K562 (cell line): ENCODE data around the gene TTC27. TPM values are rescaled to one million over a fixed set of nuclear protein-coding genes. Genes with fewer than 3 reads are reported as not detected.

Experiments used
- ATAC-seq: fragments of 200-7000 bp; cut with Tn5 transposase; 3 replicates; pipeline ENCODE4 v1.9.1; 2020; ENCODE audit warnings: moderate library complexity
- BruUV-seq: library from RNA; stranded (reverse); fragments of 400-500 nt; replicated peaks from 2 replicates; lab custom pipeline; 2021; lab: Mats Ljungman, UMichigan
- CTCF ChIA-PET: fragments of 300-600 bp; formaldehyde crosslinking; extraction: SDS; loops from one replicate; lab custom pipeline; 2021; ENCODE audit warnings: low intra/inter-chr PET ratio; lab: Yijun Ruan, JAX
- POLR2A ChIA-PET: fragments of 300-600, 350-650 bp; sonication (Branson Sonifier 250); formaldehyde crosslinking; extraction: SDS; loops from one replicate; lab custom pipeline; 2021; ENCODE audit warnings: antibody characterized with exemption, inconsistent platforms; lab: Yijun Ruan, JAX
- DNase-seq, 4 experiments: peaks; one replicate each; pipeline versions ENCODE4 v3.0.0 to v3.0.0-alpha.2; 2011 to 2018; ENCODE audit warnings: low spot score in 3 of 4, mixed read lengths in 3 of 4; ENCODE audit errors: extremely low read depth in 1 of 4
- FAIRE-seq: peaks from 2 replicates; lab custom pipeline; 2011; peaks lifted over from hg19 to GRCh38; lab: Jason Lieb, UNC
- H2AFZ ChIP-seq: 2 replicates; pipeline ENCODE4 v1.6.0; 2011; ENCODE audit warnings: low read depth, low read length, control low read depth, inconsistent platforms
- H3K27ac ChIP-seq: fragments of 200-600 bp; 3 replicates; pipeline ENCODE4 v1.8.0; 2011; ENCODE audit warnings: low read depth, mild to moderate bottlenecking, control low read depth, inconsistent platforms, low read length, moderate library complexity, mixed read lengths; ENCODE audit errors: extremely low read depth
- H3K27me3 ChIP-seq, 2 experiments: fragments of 300-600 bp in 1 of 2; 2 replicates in 1 of 2; 3 replicates in 1 of 2; pipeline versions ENCODE4 v1.6.0 to v1.8.0; 2011; ENCODE audit warnings: inconsistent platforms in 2 of 2, low read length in 2 of 2, mild to moderate bottlenecking in 1 of 2, mixed read lengths in 1 of 2, moderate library complexity in 1 of 2; ENCODE audit not compliant: control insufficient read depth in 2 of 2, insufficient read depth in 2 of 2
- H3K36me3 ChIP-seq: fragments of 300-600 bp; 3 replicates; pipeline ENCODE4 v1.8.0; 2011; ENCODE audit warnings: mild to moderate bottlenecking, low read length, inconsistent platforms; ENCODE audit not compliant: control insufficient read depth, insufficient read depth
- H3K4me1 ChIP-seq, 2 experiments: fragments of 200-600 bp in 1 of 2; replicated peaks in 1 of 2; 2 replicates in 1 of 2; 3 replicates in 1 of 2; pipeline versions ENCODE4 v1.5.1 to v1.8.0; 2011; ENCODE audit warnings: inconsistent platforms in 2 of 2, low read length in 2 of 2, mild to moderate bottlenecking in 1 of 2, mixed read lengths in 1 of 2, moderate library complexity in 1 of 2; ENCODE audit not compliant: control insufficient read depth in 2 of 2, insufficient read depth in 2 of 2
- H3K4me2 ChIP-seq: 2 replicates; pipeline ENCODE4 v1.6.1; 2011; ENCODE audit warnings: low read length, control low read depth, inconsistent platforms, mixed read lengths; ENCODE audit not compliant: insufficient read depth
- H3K4me3 ChIP-seq: fragments of 200-600 bp; sonication (generic), shearing (Covaris generic); 2 replicates; pipeline ENCODE4 v1.5.1; 2016; ENCODE audit warnings: control low read depth, inconsistent platforms
- H3K79me2 ChIP-seq: fragments of 200-600 bp; 3 replicates; pipeline ENCODE4 v1.8.0; 2011; ENCODE audit warnings: low read length, inconsistent platforms; ENCODE audit not compliant: control insufficient read depth, insufficient read depth
- H3K9ac ChIP-seq, 2 experiments: 2 replicates each; pipeline versions ENCODE4 v1.6.0 to v1.6.1; 2011; ENCODE audit warnings: low read depth in 2 of 2, low read length in 2 of 2, control low read depth in 1 of 2, inconsistent platforms in 1 of 2, mild to moderate bottlenecking in 1 of 2, mixed read lengths in 1 of 2; ENCODE audit not compliant: insufficient read depth in 1 of 2
- H3K9me1 ChIP-seq: one replicate; pipeline ENCODE4 v1.6.0; 2011; ENCODE audit warnings: inconsistent platforms, mild to moderate bottlenecking, low read length, moderate library complexity; ENCODE audit not compliant: control insufficient read depth, insufficient read depth
- H3K9me3 ChIP-seq: replicated peaks from 2 replicates; pipeline ENCODE4 v1.5.1; 2011; ENCODE audit warnings: low read depth, low read length, inconsistent platforms; ENCODE audit not compliant: control insufficient read depth, insufficient read depth
- H4K20me1 ChIP-seq: replicated peaks from 2 replicates; pipeline ENCODE4 v1.6.1; 2011; ENCODE audit warnings: low read length, inconsistent platforms, mixed read lengths; ENCODE audit not compliant: control insufficient read depth, insufficient read depth
- CAMTA2 ChIP-seq: fragments of 250-450 bp; sonication (Bioruptor Pico); conservative IDR thresholded peaks from 2 replicates; pipeline ENCODE4 v1.5.1; 2022
- CBFB ChIP-seq: sonication (generic); formaldehyde crosslinking; IDR thresholded peaks from 2 replicates; pipeline ENCODE4 v1.4.0; 2020; ENCODE audit warnings: mild to moderate bottlenecking, missing genetic modification reagents
- CTCF ChIP-seq, 3 experiments: IDR thresholded peaks in 2 of 3; conservative IDR thresholded peaks in 1 of 3; 2 replicates each; pipeline ENCODE4 v1.5.1; 2011 to 2012; ENCODE audit warnings: low read length in 3 of 3, mild to moderate bottlenecking in 3 of 3, control low read depth in 2 of 3, improper control_type of control experiment in 1 of 3, inconsistent platforms in 1 of 3, low read depth in 1 of 3, mixed read lengths in 1 of 3, moderate library complexity in 1 of 3; ENCODE audit not compliant: insufficient read depth in 2 of 3
- DIDO1 ChIP-seq: fragments of 450-650 bp; IDR thresholded peaks from 2 replicates; pipeline ENCODE4 v1.6.1; 2016; ENCODE audit warnings: low read depth, missing biosample characterization, missing genetic modification characterization
- FOXJ3 ChIP-seq: sonication (generic); formaldehyde crosslinking; IDR thresholded peaks from 2 replicates; pipeline ENCODE4 v1.4.0; 2020; ENCODE audit warnings: mild to moderate bottlenecking, missing genetic modification reagents
- HES1 ChIP-seq: fragments of 450-650 bp; IDR thresholded peaks from 2 replicates; pipeline ENCODE4 v1.6.1; 2016; ENCODE audit warnings: low read depth, mild to moderate bottlenecking, moderate library complexity
- KDM4B ChIP-seq, 2 experiments: fragments of 450-650 bp in 1 of 2; sonication (generic) in 1 of 2; IDR thresholded peaks; 2 replicates each; pipeline ENCODE4 v1.6.1; 2016 to 2017; ENCODE audit warnings: borderline replicate concordance in 2 of 2, antibody characterized with exemption in 1 of 2, low read depth in 1 of 2, mild to moderate bottlenecking in 1 of 2
- MCM5 ChIP-seq: fragments of 450-650 bp; IDR thresholded peaks from 2 replicates; pipeline ENCODE4 v1.6.1; 2016; ENCODE audit warnings: low read depth
- SMAD3 ChIP-seq: fragments of 450-650 bp; formaldehyde crosslinking; conservative IDR thresholded peaks from 2 replicates; pipeline ENCODE4 v1.4.0; 2020; ENCODE audit warnings: mild to moderate bottlenecking
- STAT5B ChIP-seq: fragments of 250-450 bp; sonication (Bioruptor Pico); IDR thresholded peaks from 2 replicates; pipeline ENCODE4 v1.8.0; 2021; ENCODE audit warnings: mild to moderate bottlenecking, inconsistent platforms
- TAF9B ChIP-seq: fragments of 450-650 bp; IDR thresholded peaks from 2 replicates; pipeline ENCODE4 v1.6.1; 2018; ENCODE audit warnings: mild to moderate bottlenecking; ENCODE audit not compliant: partially characterized antibody
- TCF7 ChIP-seq: sonication (generic); IDR thresholded peaks from 2 replicates; pipeline ENCODE4 v1.6.1; 2016; ENCODE audit warnings: antibody characterized with exemption, borderline replicate concordance
- THAP7 ChIP-seq: fragments of 250-450 bp; sonication (Bioruptor Pico); IDR thresholded peaks from 2 replicates; pipeline ENCODE4 v1.5.0; 2021
- ZFPM2 ChIP-seq: fragments of 250-450 bp; sonication (Bioruptor Pico); IDR thresholded peaks from 2 replicates; pipeline ENCODE4 v1.5.1; 2022; ENCODE audit warnings: mild to moderate bottlenecking
- ZNF121 ChIP-seq: sonication (generic); formaldehyde crosslinking; conservative IDR thresholded peaks from 2 replicates; pipeline ENCODE4 v1.8.0; 2022; ENCODE audit warnings: missing genetic modification reagents
- ZNF436 ChIP-seq: fragments of 250-450, 450-650 bp; sonication (Bioruptor Pico); formaldehyde crosslinking; IDR thresholded peaks from 2 replicates; pipeline ENCODE4 v1.7.0; 2020; ENCODE audit warnings: mild to moderate bottlenecking
- ZNF740 ChIP-seq, 3 experiments: fragments of 200-800 bp in 1 of 3; sonication (Bioruptor generic) in 1 of 3; sonication (generic) in 1 of 3; formaldehyde crosslinking in 1 of 3; IDR thresholded peaks; 2 replicates each; pipeline versions ENCODE4 v1.6.1 to v1.8.0; 2016 to 2022; ENCODE audit warnings: mild to moderate bottlenecking in 2 of 3, missing compliant biosample characterization in 2 of 3, missing genetic modification characterization in 2 of 3, missing genetic modification reagents in 1 of 3
- WGBS: fragments of 100-300 bp; shearing (Covaris generic); methylation state at CpG from one replicate; pipeline ENCODE4 v1.1.6; 2016; ENCODE audit warnings: low coverage, mixed read lengths; ENCODE audit not compliant: insufficient coverage; ENCODE audit errors: missing lambda C conversion rate; 5-methylcytosine and 5-hydroxymethylcytosine counted together
- in situ Hi-C: fragments of 300-500 bp; cut with MboI; formaldehyde crosslinking; loops from 4 replicates; pipeline ENCODE4 v1.15.0; 2018; ENCODE audit warnings: inconsistent platforms, mixed read lengths
- intact Hi-C: fragments of 100-400 bp; cut with micrococcal nuclease; formaldehyde crosslinking; loops from 2 replicates; pipeline ENCODE4 v1.14.2; 2022
- polyA plus RNA-seq, 8 experiments: library from polyadenylated mRNA; depleted of rRNA in 4 of 8; stranded (reverse) in 5 of 8; unstranded in 3 of 8; fragments of >200 nt; fragmentation: Nextera tagmentation in 2 of 8; fragmentation: Illumina TruSeq in 1 of 8; extraction: Ambion mirVana in 2 of 8; extraction: Trizol in 1 of 8; gene quantifications; 2 replicates each; pipeline versions ENCODE4 v1.2.1 to v1.2.3, GENCODE V29; 2011 to 2014; ENCODE audit warnings: inconsistent platforms in 1 of 8, missing spikeins in 1 of 8
- total RNA-seq, 7 experiments: library from RNA; depleted of rRNA in 6 of 7; stranded (reverse); fragments of >200 nt in 6 of 7; fragmentation: Illumina TruSeq in 2 of 7; extraction: Trizol in 2 of 7; gene quantifications; 2 replicates each; pipeline versions ENCODE4 v1.2.1 to v1.2.3, GENCODE V29; 2011 to 2021; ENCODE audit warnings: low replicate concordance in 1 of 7

TTC27 gene
- total and polyA plus RNA-seq, 9 of the 15 experiments (the other 6 are each of a cell fraction or from before 2014, with no cell fraction given), result 44.3 to 93.4 (median 57.3) TPM

- POLR2A ChIA-PET, result interaction anchor here (1.1 kb wide), 1 partner anchor 9 kb away, joined by 4 read pairs; no protein-coding TSS in a partner anchor
- Histone ChIP-seq H3K79me2 (no peaks in the 10 kb centered on the region), H3K36me3 (no peaks in the 10 kb centered on the region), H3K27ac (no peak overlapping the region), H3K9me3 (no peaks in the 10 kb centered on the region), H3K9ac (no peak overlapping the region), H4K20me1 (0 out of 2 replicates have a peak, but pooled peaks cover 4% of the 10 kb centered on the region), H3K4me2 (no peak overlapping the region), H3K9me1 (no peaks in the 10 kb centered on the region), H3K27me3 (no peaks in the 10 kb centered on the region; a peak in 1 of 5 replicates), H3K4me1 (peaks cover 5 to 12% of the 10 kb centered on the region in 2 experiments; a peak in 4 of 5 replicates), H2AFZ (peak overlapping the region; percentile 3; the same call in 1 of the 2 replicates), H3K4me3 (no peak overlapping the region)
- BruUV-seq, result no TSS peak
- ATAC-seq (no peak), DNase-seq (no peak), FAIRE-seq (no peak)
- in situ Hi-C loops, result no loop called here
- no peak for TF ChIP-seq STAT5B (CRISPR knock-in tag)
- TF ChIP-seq CBFB (CRISPR knock-in tag), result no peak
- TF ChIP-seq ZNF121, result no peak
- TF ChIP-seq ZFPM2 (CRISPR knock-in tag), result no peak
- no peak for TF ChIP-seq CAMTA2
- TF ChIP-seq TAF9B, result no peak
- TF ChIP-seq KDM4B (IDR thresholded peaks at IDR 0.05; ENCODE audit: borderline replicate concordance in 2 of 2, low read depth in 1 of 2), result no peak
- TF ChIP-seq MCM5, result no peak
- TF ChIP-seq HES1, result no peak
- no peak for TF ChIP-seq ZNF436
- no peak for TF ChIP-seq ZNF740 (CRISPR knock-in tag; IDR thresholded peaks at IDR 0.05)
- TF ChIP-seq ZNF740 (tag; IDR thresholded peaks at IDR 0.05), result no peak
- no peak for TF ChIP-seq THAP7 (CRISPR knock-in tag)
- no peak for TF ChIP-seq CTCF (IDR thresholded peaks at IDR 0.05 in 2 of 3, conservative IDR thresholded peaks at IDR 0.05 in 1 of 3; ENCODE audit: insufficient read depth in 2 of 3, low read depth in 1 of 3, low read length in 3 of 3)
- no peak for TF ChIP-seq FOXJ3
- TF ChIP-seq TCF7, result no peak
- no peak for TF ChIP-seq SMAD3 (CRISPR knock-in tag)
- TF ChIP-seq DIDO1 (tag), result no peak
- CTCF ChIA-PET, result no interaction called here
- WGBS, result 63% methylated on average over 4 of the region's 4 CpGs
- intact Hi-C loops, result no loop called here
These were observed 211.1 kb downstream of the TTC27 start for GRCh38 chr2:32838949-32839348.
